Fibroblast of mammary gland (primary cell): Measurements from ENCODE around the gene PWP1.

Experiments used
- DNase-seq: peaks from one replicate; pipeline ENCODE4 v3.0.0-alpha.2; 2010; ENCODE audit warnings: low read depth
- H3K4me3 ChIP-seq: 2 replicates; pipeline ENCODE4 v1.5.1; 2011; ENCODE audit warnings: low read depth, mild to moderate bottlenecking, low read length, moderate library complexity; ENCODE audit not compliant: control insufficient read depth
- CTCF ChIP-seq: conservative IDR thresholded peaks from 2 replicates; pipeline ENCODE4 v1.5.1; 2011; ENCODE audit warnings: low read depth, low read length, inconsistent platforms; ENCODE audit not compliant: control insufficient read depth, insufficient read depth

PWP1 gene

GRCh38 chr12:107731366-107731765 is 45.8 kb downstream of the PWP1 start:
- no peak for TF ChIP-seq CTCF
- no peak overlapping the region for H3K4me3 ChIP-seq
- no peak for DNase-seq

- H3K4me3 ChIP-seq, result no peak overlapping the region
- DNase-seq, result no peak
These were observed 46.8 kb downstream of the PWP1 start for GRCh38 chr12:107732365-107732764.

GRCh38 chr12:107734139-107734538 is 48.5 kb downstream of the PWP1 start:
- no peak for TF ChIP-seq CTCF
- DNase-seq, result no peak
- no peak overlapping the region for H3K4me3 ChIP-seq

More at GRCh38 chr12:107732365-107732764, 46.8 kb downstream of the PWP1 start:
- no peak for TF ChIP-seq CTCF

GRCh38 chr12:107735763-107736162 is 50.2 kb downstream of the PWP1 start:
- no peak for TF ChIP-seq CTCF
- no peak for DNase-seq
- no peak overlapping the region for H3K4me3 ChIP-seq

GRCh38 chr12:107736914-107737313 is 51.3 kb downstream of the PWP1 start:
- TF ChIP-seq CTCF, result no peak
- no peak overlapping the region for H3K4me3 ChIP-seq
- DNase-seq, result no peak

GRCh38 chr12:107748472-107748871 is 62.9 kb downstream of the PWP1 start:
- no peak overlapping the region for H3K4me3 ChIP-seq
- DNase-seq, result peak; percentile 89
- TF ChIP-seq CTCF, result no peak

GRCh38 chr12:107749083-107749482 is 63.5 kb downstream of the PWP1 start:
- DNase-seq, result peak; percentile 46
- TF ChIP-seq CTCF, result no peak
- H3K4me3 ChIP-seq, result no peak overlapping the region
